NK-92 (cell line): Measurements from ENCODE around the gene RASSF8.

ENCODE experiments used
- DNase-seq: peaks from one replicate; lab custom pipeline; 2025; ENCODE audit not compliant: unreplicated experiment; lab: John Stamatoyannopoulos, UW

Gene RASSF8, protein sequence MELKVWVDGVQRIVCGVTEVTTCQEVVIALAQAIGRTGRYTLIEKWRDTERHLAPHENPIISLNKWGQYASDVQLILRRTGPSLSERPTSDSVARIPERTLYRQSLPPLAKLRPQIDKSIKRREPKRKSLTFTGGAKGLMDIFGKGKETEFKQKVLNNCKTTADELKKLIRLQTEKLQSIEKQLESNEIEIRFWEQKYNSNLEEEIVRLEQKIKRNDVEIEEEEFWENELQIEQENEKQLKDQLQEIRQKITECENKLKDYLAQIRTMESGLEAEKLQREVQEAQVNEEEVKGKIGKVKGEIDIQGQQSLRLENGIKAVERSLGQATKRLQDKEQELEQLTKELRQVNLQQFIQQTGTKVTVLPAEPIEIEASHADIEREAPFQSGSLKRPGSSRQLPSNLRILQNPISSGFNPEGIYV

DNA sequence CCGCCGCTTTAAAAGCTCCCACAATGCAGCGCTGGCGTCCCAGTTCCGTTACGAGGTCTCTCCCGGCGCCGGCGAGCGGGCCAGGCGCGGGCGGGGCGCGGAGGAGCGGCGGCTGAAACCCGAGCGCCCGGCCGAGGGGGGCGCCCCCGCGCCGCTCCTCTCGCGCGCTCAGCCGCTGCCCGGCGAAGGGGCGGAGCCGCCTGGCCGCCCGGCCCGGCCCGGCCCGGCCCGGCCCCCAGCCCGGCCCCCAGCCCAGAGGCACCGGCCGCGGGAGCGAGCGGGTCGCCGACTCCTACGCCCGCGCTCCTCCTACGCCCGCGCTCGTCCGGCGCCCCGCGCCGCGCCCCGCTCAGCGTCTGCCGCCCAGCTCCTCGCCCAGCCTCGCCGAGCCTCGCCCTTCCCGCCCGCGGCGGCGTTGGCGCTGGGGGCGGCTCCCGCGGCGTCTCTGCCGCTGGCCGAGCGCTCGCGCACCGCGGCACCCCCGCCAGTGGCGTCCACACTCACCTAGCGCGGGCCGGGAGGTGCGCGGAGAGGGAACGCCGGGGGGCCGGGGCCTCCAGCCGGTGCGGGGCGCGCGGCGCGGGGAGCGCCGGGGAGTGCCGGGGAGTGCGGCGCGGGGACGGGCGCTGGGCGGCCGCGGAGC is at the start of gene RASSF8:
Gene RASSF8 (plus strand): TSS at position 255 of the 643 bp plus-strand sequence. CDS start 96,662 bp downstream, outside the sequence.
- DNase-seq = no peak

DNA sequence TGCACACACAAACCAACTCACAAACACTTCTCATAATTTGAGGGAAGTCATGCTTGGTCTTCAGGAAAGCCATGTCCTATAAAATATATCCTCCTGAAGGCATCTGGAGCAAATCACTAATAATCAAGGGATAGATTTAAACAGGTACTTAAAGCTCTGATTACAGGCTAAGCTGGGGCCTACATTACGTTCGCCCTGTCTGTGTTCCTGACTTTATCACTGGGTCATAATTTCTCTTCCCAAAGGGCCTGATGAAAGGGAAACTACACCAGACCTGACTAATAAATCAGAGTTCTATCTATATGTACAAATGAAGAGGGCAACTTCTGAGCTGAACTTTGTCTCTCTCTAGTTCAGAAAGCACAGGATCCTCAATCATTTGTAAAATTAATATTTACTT is 43.9 kb upstream of the RASSF8 start:
- no peak for DNase-seq

GRCh38 chr12:25924491-25925001 is 33.9 kb upstream of the RASSF8 start:
- no peak for DNase-seq

DNA sequence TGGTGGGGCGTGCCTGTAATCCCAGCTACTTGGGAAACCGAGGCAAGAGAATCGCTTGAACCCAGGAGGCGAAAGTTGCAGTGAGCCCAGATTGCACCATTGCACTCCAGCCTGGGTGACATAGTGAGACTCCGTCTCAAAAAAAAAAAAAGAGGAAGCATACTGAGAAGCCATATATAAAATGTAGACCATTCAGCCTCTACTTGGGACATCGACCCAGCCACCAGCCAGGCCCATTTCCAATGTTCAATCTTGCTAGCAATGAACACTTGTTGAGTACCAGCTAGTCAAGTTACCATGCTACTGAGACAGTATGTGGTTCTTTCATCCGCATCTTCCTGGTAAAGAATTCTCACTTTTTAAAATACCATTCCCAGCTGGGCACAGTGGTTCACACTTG is 33.4 kb upstream of the RASSF8 start:
- DNase-seq = no peak

DNA sequence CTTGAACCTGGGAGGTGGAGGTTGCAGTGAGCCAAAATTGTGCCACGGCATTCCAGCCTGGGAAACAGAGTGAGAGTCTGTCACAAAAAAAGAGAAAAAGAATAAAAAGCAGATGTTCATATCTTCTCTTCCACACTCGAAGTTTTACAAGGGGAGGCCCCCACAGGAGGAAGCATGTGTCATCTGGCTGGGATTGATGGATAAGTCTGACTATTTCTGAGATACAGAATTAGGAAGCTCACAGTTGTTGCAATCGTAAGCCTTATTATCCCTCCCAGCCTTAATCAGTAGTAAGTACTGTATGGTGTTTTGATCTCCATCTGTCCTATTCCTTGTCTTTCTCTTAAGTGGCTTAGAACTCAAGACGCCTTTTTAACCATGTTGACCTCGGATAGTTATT is 31.9 kb upstream of the RASSF8 start:
- DNase-seq = no peak

GRCh38 chr12:25929142-25929541 is 29.3 kb upstream of the RASSF8 start:
- no peak for DNase-seq

DNA sequence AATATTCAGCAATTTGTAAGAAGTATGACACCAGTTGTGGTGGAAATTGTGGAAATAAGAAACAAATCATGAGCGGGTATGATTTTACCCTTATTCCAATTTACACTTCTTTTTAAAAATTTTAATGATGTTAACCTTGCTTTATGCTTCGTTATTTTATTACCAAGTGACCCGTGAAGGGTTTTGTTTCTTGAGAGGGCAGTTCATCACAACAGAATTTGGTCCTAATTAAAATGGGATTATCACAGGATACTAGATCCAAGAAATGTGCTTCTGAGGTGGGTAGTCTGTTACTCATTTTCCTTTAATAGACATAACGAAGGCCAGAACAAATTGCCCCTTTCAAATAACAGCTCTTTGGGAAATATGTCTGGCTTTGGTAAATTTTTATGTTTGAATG is 25.5 kb upstream of the RASSF8 start:
- no peak for DNase-seq

DNA sequence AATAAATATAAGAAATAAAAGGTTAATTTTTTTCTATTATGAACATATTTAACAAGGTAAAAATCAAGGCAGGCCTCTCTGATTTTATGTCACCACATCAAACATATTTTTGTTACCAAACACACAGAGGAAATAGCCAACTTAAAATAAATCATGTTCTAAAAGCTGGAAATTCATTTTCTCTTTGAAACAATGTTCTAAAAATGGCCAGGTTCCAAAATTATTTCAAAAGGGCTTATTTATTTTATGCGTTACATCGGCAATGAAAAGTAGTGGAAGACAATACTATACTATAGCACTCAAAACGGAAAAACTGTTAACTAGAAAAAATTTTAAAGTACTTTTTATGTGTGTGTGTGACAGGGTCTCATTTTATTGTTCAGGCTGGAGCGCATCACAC is 24.0 kb upstream of the RASSF8 start:
- no peak for DNase-seq

GRCh38 chr12:25935355-25936144 is 22.9 kb upstream of the RASSF8 start:
- DNase-seq = no peak

DNA sequence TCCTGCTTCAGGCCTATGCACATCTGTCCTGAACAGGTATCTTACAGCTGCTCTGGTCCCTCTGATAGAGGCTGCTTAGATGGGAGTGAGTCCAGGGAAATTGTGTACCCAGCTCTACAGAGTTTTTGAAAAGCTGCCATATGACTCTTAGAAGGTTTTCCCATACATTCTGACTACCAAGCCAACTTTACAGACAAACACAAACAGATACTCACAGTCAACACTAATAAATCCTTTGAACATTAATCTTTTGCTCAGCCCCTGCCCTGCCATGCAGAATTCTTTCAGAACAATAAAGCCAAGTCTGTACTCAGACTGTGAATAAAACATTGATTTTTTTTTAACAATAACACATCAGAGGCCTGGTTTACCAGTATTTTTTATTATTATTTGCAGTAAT is 21.4 kb upstream of the RASSF8 start:
- DNase-seq = no peak

DNA sequence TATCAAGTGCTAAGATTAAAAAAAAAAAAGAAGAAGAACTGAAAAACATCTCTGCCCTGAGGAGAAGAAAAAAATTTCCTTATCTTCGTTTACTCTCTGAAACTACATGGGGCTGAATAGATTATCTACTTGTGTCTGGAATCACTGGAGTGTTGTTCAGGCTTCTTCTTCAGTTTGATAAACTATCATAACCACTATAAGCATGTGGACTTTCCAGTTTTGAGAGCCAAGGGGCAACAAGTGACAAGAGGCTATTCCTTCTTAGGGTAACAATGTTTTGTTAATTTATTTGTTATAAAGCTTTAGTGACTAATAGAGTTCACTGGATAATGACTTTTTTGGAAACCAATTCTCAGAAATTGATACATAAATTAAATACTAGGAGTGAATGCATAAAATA is 19.9 kb upstream of the RASSF8 start:
- DNase-seq = no peak

DNA sequence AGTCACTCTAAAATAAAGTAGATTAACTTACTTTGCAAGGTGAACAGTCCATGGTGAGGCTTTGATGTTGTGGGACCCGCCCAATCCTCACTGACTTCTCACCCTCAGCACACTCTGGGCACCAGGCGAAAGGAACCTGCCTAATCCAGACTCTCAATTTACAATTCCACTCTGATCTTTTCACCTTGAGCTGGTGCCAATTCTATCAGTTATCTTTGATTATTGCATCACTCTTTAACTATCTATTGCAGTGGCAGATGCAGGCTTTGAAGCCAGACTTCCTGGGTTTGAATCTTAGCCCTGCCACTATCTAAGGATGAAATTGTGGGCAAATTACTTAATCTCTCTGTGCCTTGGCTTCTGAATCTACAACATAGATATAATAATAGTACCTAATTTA is 18.9 kb upstream of the RASSF8 start:
- DNase-seq = no peak

DNA sequence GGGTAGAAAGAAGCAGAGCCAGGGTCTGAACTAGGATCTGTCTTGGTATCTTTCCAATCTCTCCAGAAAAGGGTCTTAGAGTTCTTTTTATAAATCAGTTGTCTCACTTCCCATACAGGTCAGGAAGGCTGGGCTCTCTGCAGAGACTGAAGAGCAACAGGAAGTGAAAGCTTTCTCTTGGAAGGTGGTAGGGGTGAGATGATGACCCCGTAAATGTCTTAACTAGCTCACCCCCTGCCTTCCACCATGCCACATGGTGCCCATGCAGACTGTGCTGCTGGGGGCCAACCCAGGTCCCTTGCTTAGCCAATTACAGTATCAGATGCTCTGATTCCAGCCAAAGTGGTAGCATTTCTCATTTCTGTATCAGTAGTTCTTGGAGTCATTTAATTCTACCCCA is 17.6 kb upstream of the RASSF8 start:
- DNase-seq = no peak

GRCh38 chr12:25942709-25943108 is 15.8 kb upstream of the RASSF8 start:
- DNase-seq = no peak

DNA sequence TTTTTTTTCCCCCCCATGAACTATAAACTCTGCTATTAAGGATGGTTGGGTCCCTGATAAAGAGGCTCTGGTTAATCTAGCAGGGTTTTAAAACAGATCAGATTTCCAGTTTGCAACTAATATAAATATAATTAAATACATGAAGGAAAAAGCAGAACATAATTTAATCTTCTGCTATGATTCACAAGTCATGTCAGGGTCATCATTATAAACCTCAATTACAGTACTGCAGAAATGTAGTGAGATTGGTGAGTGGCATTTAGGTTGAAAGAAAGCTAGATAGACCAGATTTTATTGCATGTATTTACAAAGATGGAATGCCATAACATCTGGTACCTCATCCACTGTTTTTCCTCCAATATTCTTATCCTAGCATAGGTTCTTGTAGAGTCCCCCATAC is 14.5 kb upstream of the RASSF8 start:
- no peak for DNase-seq

GRCh38 chr12:25949343-25949742 is 9.1 kb upstream of the RASSF8 start:
- DNase-seq = no peak

DNA sequence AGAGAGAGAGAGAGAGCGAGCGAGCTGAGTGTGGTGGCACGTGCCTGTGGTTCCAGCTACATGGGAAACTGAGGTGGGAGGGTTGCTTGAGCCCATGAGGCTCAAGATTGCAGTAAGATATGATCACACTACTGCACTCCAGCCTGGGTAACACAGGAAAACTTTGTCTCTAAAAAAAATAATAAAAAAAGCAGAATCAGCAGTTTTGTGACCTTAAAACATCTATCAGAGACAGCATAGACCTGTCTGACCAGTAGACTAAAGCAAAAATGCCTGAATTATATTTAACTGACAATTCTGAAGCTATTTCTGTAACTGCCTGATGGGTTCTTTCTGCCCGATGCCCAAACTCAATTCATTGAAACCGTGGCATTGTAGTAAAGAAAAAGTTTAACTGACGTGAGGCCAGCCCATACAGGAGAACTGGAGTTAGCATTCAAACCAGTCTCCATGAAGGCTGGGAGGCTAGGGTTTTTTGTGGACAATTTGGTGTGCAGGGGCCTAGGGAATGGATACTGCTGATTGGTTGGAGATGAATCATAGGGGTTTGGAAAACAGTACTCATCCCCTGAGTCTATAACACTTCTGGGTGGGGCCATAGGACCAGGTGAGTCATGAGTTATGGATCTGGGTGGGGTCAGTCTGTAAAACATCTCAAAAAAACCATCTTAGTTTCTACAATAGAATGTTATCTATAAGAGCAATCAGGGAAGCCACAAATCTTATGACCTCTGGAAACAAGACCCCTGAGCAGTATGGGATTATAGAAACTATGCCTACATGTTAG is 8.0 kb upstream of the RASSF8 start:
- no peak for DNase-seq

GRCh38 chr12:25957793-25958427 is 572 bp upstream of the RASSF8 start:
- no peak for DNase-seq

- DNase-seq = no peak
Measured at GRCh38 chr12:25959071-25959961, 834 bp downstream of the RASSF8 start.
